ENCODE results near the gene ATG2A. TPM values are rescaled to one million over a fixed set of nuclear protein-coding genes. Genes with fewer than 3 reads are reported as not detected.

Gene ATG2A
- polyA plus RNA-seq, 3 donors: 2.6 to 24.9 (median 4.0) TPM

DNA sequence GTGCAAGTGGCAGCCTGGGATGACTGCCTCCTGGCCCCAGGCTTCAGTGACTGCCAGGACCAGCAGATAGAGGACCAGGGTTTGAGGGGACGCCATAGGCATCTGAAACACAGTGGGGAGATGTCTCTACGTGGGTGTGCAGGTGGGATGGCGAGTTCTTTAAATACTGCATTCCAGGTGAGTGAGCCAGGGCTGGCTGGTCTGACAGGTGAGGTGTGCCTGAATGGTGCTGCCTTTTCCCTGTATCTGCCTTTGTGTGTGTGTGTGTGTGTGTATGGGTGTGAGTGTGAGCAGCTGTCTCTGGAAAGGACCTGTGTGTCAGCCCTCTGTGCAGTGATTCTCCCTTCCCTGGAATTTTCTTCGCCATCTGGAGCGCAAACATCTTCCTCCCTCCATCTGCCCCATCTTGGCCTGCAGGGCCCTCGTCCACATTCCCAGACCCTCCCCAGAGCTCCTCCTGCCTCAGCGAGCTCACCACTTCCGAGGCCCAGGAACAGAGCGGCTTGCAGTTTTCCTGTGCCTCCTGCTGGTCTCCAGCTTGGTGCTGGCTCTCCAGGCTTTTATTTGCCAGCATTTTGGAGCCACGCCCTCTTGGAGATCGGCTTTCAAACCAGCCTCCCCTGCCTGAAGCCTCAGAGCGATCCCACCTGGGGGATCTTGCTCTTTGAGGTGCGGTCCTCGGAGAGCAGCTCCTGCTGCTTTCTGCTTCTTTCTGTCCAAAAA, 18.5 kb upstream of the ATG2A start, which contains the start of gene GPHA2:
Gene GPHA2 (minus strand): TSS at position 535 of the 723 bp plus-strand sequence. CDS start 433 bp downstream, at position 102.
- peaks cover 39 to 42% of the 10 kb centered on the region in 2 donors for H3K36me3 Mint-ChIP-seq
- H3K27ac Mint-ChIP-seq: peak within 1 kb of the TSS in 1 of 7 donors; percentile 73
- H3K4me1 Mint-ChIP-seq: peaks cover 4% of the 10 kb centered on the region
- no peak for DNase-seq
- TF ChIP-seq, protein P1, sequence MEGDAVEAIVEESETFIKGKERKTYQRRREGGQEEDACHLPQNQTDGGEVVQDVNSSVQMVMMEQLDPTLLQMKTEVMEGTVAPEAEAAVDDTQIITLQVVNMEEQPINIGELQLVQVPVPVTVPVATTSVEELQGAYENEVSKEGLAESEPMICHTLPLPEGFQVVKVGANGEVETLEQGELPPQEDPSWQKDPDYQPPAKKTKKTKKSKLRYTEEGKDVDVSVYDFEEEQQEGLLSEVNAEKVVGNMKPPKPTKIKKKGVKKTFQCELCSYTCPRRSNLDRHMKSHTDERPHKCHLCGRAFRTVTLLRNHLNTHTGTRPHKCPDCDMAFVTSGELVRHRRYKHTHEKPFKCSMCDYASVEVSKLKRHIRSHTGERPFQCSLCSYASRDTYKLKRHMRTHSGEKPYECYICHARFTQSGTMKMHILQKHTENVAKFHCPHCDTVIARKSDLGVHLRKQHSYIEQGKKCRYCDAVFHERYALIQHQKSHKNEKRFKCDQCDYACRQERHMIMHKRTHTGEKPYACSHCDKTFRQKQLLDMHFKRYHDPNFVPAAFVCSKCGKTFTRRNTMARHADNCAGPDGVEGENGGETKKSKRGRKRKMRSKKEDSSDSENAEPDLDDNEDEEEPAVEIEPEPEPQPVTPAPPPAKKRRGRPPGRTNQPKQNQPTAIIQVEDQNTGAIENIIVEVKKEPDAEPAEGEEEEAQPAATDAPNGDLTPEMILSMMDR (IDR thresholded peaks at IDR 0.05): no peak
- Histone ChIP-seq H3K79me2 (ENCODE audit: insufficient read depth, low read length) (no peaks in the 10 kb centered on the region), H4K20me1 (ENCODE audit: insufficient read depth, low read length) (no peaks in the 10 kb centered on the region), H3K9me3 (replicated peaks in 1 of 2; ENCODE audit: control insufficient read depth in 1 of 2, insufficient read depth in 1 of 2, low read length in 2 of 2) (no peaks in the 10 kb centered on the region), H3K4me2 (replicated peaks; ENCODE audit: extremely low read depth, low read length, poor library complexity, severe bottlenecking) (no peak within 1 kb of the TSS), H3K4me1 (ENCODE audit: control insufficient read depth in 1 of 2, insufficient read depth in 2 of 2, low read length in 2 of 2) (peaks cover 0 to 3% of the 10 kb centered on the region in 2 donors), H3K36me3 (replicated peaks in 1 of 2; ENCODE audit: control insufficient read depth in 1 of 2, insufficient read depth in 2 of 2, low read length in 2 of 2) (peaks cover 33 to 36% of the 10 kb centered on the region in 2 donors), H3K27me3 (ENCODE audit: control insufficient read depth in 2 of 2, insufficient read depth in 2 of 2, low read length in 2 of 2) (no peaks in the 10 kb centered on the region), H3K9ac (ENCODE audit: insufficient read depth, low read length, poor library complexity, severe bottlenecking) (no peak within 1 kb of the TSS), H2AFZ (ENCODE audit: insufficient read depth, low read depth, low read length, poor library complexity, severe bottlenecking) (no peak within 1 kb of the TSS), H3K27ac (ENCODE audit: low read depth in 1 of 2, low read length in 2 of 2) (no peak within 1 kb of the TSS), H3K4me3 (replicated peaks in 1 of 3; ENCODE audit: low read depth in 2 of 3, low read length in 3 of 3) (no peak within 1 kb of the TSS)
- WGBS (ENCODE audit: insufficient coverage): 92% methylated on average over 12 of the region's 14 CpGs
- H3K27me3 Mint-ChIP-seq (ENCODE audit: low read depth in 3 of 3): peaks cover 4 to 9% (median 8%) of the 10 kb centered on the region in 3 donors
- H3K9me3 Mint-ChIP-seq: no peaks in the 10 kb centered on the region
- H3K4me3 Mint-ChIP-seq: no peak within 1 kb of the TSS
- intact Hi-C loops (cut with micrococcal nuclease): no loop called here

DNA sequence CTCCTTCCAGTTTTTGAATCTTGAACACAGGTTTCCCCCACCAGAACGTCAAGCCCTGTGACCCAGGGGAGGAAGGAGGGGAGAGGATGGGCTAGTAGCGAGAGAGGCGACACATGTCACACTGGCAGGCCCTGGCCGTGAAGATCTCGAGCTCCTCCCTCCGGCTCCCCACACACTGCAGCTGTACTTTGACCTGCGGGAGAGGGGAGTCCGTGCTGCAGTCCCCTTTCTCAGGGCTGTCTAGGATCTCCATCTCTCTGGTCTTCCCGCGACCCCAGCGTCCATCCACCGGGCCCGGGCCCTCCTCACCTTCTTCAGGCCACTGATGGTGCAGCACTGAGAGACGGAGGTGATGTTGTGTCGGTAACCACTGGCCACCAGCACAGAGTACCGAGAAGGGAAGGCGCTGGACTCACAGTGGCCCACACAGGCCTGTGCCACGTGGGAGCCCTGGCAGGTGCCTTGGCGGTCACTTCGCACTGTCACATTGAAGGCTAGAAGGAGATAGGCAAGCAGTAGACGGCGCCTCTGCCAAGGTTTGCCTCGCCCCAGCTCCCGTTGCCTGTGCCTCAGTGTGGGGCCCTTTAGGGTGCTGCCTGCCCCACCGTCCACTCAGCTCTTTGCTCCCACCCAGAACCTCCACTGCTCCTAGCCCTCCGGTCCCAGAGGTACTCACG, 17.8 kb upstream of the ATG2A start:
- H3K4me1 ChIP-seq (ENCODE audit: control insufficient read depth in 1 of 2, insufficient read depth in 2 of 2, low read length in 2 of 2): peaks cover 0 to 3% of the 10 kb centered on the region in 2 donors
- Mint-ChIP-seq H3K9me3 (no peaks in the 10 kb centered on the region), H3K36me3 (peaks cover 46 to 49% of the 10 kb centered on the region in 2 donors), H3K4me1 (peaks cover 4% of the 10 kb centered on the region), H3K27ac (no peak overlapping the region), H3K27me3 (ENCODE audit: low read depth in 3 of 3) (peaks cover 4 to 8% (median 8%) of the 10 kb centered on the region in 3 donors), H3K4me3 (no peak overlapping the region)
- TF ChIP-seq, protein P1 (IDR thresholded peaks at IDR 0.05): no peak
- no peaks in the 10 kb centered on the region for H4K20me1 ChIP-seq (ENCODE audit: insufficient read depth, low read length)
- 94% methylated on average over 25 of the region's 27 CpGs for WGBS (ENCODE audit: insufficient coverage)
- no peak overlapping the region for H3K4me2 ChIP-seq (replicated peaks; ENCODE audit: extremely low read depth, low read length, poor library complexity, severe bottlenecking)
- no peaks in the 10 kb centered on the region for H3K79me2 ChIP-seq (ENCODE audit: insufficient read depth, low read length)
- DNase-seq: no peak
- H3K27me3 ChIP-seq (ENCODE audit: control insufficient read depth in 2 of 2, insufficient read depth in 2 of 2, low read length in 2 of 2): no peaks in the 10 kb centered on the region
- intact Hi-C loops (cut with micrococcal nuclease): no loop called here
- H3K9me3 ChIP-seq (replicated peaks in 1 of 2; ENCODE audit: control insufficient read depth in 1 of 2, insufficient read depth in 1 of 2, low read length in 2 of 2): no peaks in the 10 kb centered on the region
- no peak overlapping the region for H2AFZ ChIP-seq (ENCODE audit: insufficient read depth, low read depth, low read length, poor library complexity, severe bottlenecking)
- no peak overlapping the region for H3K27ac ChIP-seq (ENCODE audit: low read depth in 1 of 2, low read length in 2 of 2)
- H3K9ac ChIP-seq (ENCODE audit: insufficient read depth, low read length, poor library complexity, severe bottlenecking): no peak overlapping the region
- peaks cover 39 to 43% of the 10 kb centered on the region in 2 donors for H3K36me3 ChIP-seq (replicated peaks in 1 of 2; ENCODE audit: control insufficient read depth in 1 of 2, insufficient read depth in 2 of 2, low read length in 2 of 2)
- no peak overlapping the region for H3K4me3 ChIP-seq (replicated peaks in 1 of 3; ENCODE audit: low read depth in 2 of 3, low read length in 3 of 3)
